Esophagus squamous epithelium (tissue), 5 donors: ENCODE results near the gene TMEM141. TPM values are rescaled to one million over a fixed set of nuclear protein-coding genes. Genes with fewer than 3 reads are reported as not detected.

ENCODE experiments used
- DNase-seq: peaks from one replicate; lab custom pipeline; 2025; lab: John Stamatoyannopoulos, UW
- H3K27ac ChIP-seq, 4 donors: fragments of 200-600 bp; sonication (generic); one replicate each; pipeline ENCODE4 v1.5.1; 2016 to 2019; ENCODE audit warnings: mild to moderate bottlenecking in 1 of 4
- H3K27me3 ChIP-seq, 4 donors: fragments of 200-600 bp; sonication (generic); 1 replicate in 3 of 4; 2 replicates in 1 of 4; pipeline versions ENCODE4 v1.5.1 to v1.6.0; 2017 to 2021; ENCODE audit warnings: antibody characterized with exemption in 1 of 4
- H3K36me3 ChIP-seq, 3 donors: fragments of 200-600 bp; sonication (generic); one replicate each; pipeline ENCODE4 v1.5.1; 2016 to 2019
- H3K4me1 ChIP-seq, 3 donors: fragments of 200-600 bp; sonication (generic); one replicate each; pipeline ENCODE4 v1.5.1; 2017 to 2019
- H3K4me3 ChIP-seq, 4 donors: fragments of 200-600 bp; sonication (generic); 1 replicate in 3 of 4; 2 replicates in 1 of 4; pipeline ENCODE4 v1.5.1; 2016 to 2019; ENCODE audit warnings: mild to moderate bottlenecking in 2 of 4, moderate library complexity in 1 of 4
- H3K9me3 ChIP-seq, 3 donors: fragments of 200-600 bp; sonication (generic); one replicate each; pipeline ENCODE4 v1.5.1; 2016 to 2019
- POLR2A ChIP-seq, 4 donors: fragments of 450-650 bp; IDR thresholded peaks; one replicate each; pipeline ENCODE4 v1.6.1; 2017; ENCODE audit warnings: antibody characterized with exemption in 4 of 4, mild to moderate bottlenecking in 4 of 4, moderate library complexity in 3 of 4
- WGBS, 2 donors: methylation state at CpG; one replicate each; pipeline ENCODE4 v1.1.5; 2018; 5-methylcytosine and 5-hydroxymethylcytosine counted together
- intact Hi-C: fragments of 100-400 bp; cut with DNase I; formaldehyde crosslinking; loops from one replicate; pipeline ENCODE4 v1.15.0; 2022
- total RNA-seq, 4 donors: library from RNA; depleted of rRNA; stranded (reverse); fragments of >200 nt; gene quantifications; one replicate each; pipeline ENCODE4 v1.1.0, GENCODE V29; 2016
- TF ChIP-seq, protein P1 (sequence below), 6 experiments: fragments of 450-650 bp in 4 of 6; fragments of 200-600 bp in 2 of 6; sonication (generic) in 2 of 6; IDR thresholded peaks; one replicate each; pipeline ENCODE4 v1.5.1; 2016 to 2019; ENCODE audit warnings: antibody characterized with exemption in 6 of 6, mild to moderate bottlenecking in 4 of 6, moderate library complexity in 4 of 6
- donor health status: DM: yes; HTN: yes; CAD: no.

TMEM141 gene
- total RNA-seq, 4 donors from 2014 or later: 109 to 129 (median 123) TPM

DNA sequence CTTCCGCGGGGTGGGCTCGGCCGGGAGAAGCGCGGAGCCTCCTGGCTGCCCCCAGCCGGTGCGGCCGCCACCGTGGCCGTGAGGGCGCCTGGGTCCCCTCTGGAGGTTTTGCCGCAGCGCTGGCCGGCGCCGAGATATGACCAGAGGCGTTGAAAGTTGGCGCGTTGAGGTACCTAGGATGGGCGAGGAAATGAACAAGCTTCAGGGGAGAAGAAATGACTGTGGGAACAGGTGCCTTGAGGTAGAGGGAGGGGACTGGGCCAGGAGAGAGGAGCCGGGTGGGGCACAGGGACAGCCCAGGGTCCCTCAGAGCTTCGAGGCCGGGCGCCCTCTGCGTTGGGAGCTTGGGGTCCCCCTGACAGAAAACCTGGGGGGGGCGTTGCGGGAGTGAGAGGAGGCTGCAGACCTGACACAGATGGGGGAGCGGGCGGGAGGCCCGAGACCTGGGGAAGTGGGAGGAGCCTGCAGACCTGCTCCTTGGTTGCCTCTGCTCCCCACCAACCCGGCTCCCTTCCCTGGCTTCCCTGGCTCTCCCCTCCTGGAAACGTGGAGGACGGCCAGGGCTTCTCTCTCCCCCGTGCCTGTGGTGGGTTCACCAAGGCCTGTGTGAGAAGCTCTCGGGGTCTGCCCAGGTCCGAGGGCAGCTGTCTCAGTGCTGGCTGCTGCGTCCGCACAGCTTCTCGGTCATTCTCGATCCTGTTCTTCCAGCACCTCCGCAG lies 30.8 kb downstream of the TMEM141 start:
- TF ChIP-seq POLR2A (IDR thresholded peaks at IDR 0.05): no peak
- TF ChIP-seq, protein P1, sequence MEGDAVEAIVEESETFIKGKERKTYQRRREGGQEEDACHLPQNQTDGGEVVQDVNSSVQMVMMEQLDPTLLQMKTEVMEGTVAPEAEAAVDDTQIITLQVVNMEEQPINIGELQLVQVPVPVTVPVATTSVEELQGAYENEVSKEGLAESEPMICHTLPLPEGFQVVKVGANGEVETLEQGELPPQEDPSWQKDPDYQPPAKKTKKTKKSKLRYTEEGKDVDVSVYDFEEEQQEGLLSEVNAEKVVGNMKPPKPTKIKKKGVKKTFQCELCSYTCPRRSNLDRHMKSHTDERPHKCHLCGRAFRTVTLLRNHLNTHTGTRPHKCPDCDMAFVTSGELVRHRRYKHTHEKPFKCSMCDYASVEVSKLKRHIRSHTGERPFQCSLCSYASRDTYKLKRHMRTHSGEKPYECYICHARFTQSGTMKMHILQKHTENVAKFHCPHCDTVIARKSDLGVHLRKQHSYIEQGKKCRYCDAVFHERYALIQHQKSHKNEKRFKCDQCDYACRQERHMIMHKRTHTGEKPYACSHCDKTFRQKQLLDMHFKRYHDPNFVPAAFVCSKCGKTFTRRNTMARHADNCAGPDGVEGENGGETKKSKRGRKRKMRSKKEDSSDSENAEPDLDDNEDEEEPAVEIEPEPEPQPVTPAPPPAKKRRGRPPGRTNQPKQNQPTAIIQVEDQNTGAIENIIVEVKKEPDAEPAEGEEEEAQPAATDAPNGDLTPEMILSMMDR (IDR thresholded peaks at IDR 0.05): no peak
- Histone ChIP-seq H3K9me3 (no peaks in the 10 kb centered on the region), H3K27me3 (no peaks in the 10 kb centered on the region), H3K4me3 (peak overlapping the region in 3 of 4 donors; percentile 12 to 59 (median 37)), H3K27ac (no peak overlapping the region), H3K36me3 (peaks cover 7 to 47% (median 20%) of the 10 kb centered on the region in 3 donors), H3K4me1 (peaks cover 0 to 16% (median 3%) of the 10 kb centered on the region in 3 donors)
- DNase-seq: no peak
- intact Hi-C loops: no loop called here
- 86 to 91% methylated on average over 9 to 16 of the region's 42 CpGs for WGBS, 2 donors

DNA sequence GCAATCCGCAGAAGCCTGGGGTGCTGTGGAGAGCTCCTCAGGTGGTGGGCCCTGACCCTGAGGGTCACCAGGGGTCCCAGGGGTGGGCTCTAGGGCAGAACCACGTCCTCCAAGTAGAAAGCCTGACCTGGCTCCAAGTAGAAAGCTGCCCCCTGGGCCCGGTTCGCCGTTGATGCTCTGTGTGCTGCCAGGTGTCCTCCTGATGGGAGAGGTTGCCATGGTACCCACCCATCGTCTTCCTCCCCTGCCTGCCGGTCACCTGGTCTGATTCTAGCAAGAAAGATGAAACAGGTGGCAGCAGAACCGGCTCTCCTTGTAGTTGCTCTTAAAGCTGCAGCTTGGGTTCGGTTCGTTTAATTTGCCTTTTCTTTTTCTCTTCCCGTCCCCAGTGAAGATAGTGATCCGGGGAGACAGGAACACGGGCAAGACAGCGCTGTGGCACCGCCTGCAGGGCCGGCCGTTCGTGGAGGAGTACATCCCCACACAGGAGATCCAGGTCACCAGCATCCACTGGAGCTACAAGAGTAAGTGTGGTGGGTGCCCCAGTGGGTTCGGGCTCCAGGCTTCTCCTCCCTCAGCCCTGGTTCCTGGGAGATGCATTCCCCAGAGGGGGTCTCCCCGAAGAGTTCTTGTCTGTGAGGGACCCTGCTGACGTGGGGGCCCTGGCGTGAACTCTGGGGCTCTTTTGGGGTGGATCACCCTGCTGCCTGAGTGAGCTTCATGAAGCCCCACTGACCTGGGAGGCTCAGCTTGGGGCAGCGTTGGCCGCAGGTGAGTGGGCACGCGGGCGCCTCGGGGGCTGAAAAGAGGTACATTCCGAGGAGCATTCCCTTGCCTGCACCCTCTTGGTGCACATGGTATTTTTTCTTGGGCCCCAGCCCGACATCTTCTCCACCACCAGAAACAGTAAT lies 32.2 kb downstream of the TMEM141 start:
- no peaks in the 10 kb centered on the region for H3K27me3 ChIP-seq
- TF ChIP-seq, protein P1 (IDR thresholded peaks at IDR 0.05): no peak
- TF ChIP-seq POLR2A (IDR thresholded peaks at IDR 0.05): no peak
- no peak for DNase-seq
- H3K9me3 ChIP-seq: no peaks in the 10 kb centered on the region
- H3K4me1 ChIP-seq: peaks cover 0 to 16% (median 3%) of the 10 kb centered on the region in 3 donors
- WGBS, 2 donors: 81 to 87% methylated on average over 10 to 11 of the region's 30 CpGs
- no peak overlapping the region for H3K27ac ChIP-seq
- peaks cover 10 to 53% (median 24%) of the 10 kb centered on the region in 3 donors for H3K36me3 ChIP-seq
- intact Hi-C loops: no loop called here
- H3K4me3 ChIP-seq: no peak overlapping the region

DNA sequence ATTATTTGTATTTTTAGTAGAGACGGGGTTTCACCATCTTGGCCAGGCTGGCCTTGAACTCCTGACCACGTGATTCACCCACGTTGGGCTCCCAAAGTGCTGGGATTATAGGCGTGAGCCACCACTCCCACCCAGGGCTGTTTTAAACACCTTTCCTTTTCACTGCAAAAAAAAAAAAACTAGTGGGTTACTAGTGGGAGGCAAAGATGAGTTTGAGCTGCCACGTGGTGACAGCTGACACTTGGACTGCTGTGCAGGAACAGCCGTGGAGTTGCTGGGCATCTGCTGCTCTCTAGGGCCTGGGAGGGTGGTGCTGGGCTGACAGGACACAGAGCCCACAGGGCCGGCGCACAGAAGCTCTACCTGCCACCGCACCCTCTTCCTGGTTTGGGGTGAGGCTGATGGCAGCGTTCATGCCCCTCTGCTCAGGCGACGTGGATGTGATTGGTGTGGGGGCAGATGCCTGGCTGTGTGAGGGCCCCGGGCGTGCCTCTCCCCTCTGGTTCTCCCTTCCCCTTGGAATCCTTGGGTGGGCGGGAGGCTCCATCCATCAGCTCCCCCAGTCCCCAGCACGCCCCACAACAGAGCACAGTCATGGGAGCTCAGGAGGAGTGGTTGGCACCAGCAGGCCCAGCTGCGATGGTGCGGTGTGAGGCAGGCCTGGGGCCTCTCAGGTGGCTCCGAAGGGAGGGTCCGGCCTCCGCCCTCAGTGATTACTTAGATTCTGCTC lies 33.5 kb downstream of the TMEM141 start:
- intact Hi-C loops: no loop called here

DNA sequence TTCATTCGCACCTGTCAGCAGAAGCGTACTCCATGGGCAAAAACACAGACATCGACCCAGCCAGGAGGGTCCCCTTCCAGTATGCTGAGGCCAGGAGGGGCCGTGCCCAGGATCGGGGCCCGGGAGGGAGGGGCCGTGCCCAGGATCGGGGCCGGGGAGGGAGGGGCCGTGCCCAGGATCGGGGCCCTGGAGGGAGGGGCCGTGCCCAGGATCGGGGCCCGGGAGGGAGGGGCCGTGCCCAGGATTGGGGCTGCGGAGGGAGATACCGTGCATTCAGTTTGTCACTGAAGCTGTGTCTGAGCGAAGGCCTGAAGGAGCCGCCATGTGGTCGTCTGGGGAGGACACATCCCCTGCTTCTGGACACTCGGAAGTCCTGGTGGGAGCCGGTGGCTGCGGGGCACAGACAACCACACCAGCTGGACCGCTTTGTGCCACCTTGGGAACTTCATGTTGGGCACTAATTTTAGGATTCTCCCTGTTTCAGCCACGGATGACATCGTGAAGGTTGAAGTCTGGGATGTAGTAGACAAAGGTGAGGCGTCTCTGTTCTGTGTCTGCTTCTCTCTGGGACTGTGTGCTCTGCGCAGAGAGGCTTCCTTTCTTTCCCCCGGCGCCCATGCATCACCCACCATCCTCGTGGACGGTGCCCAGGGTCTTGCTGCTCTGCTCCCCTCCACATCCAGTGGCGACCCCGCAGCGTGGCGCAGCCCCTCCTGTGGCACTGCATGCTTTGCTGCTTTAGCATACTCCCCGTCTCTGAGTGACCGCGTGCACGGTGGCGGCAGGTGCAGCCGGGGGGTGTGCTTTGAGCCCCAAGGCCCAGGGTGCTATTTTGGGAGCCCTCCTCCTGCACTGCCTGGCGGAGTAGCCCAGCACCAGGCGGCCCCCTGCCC lies 34.4 kb downstream of the TMEM141 start:
- Histone ChIP-seq H3K36me3 (peaks cover 24 to 75% (median 42%) of the 10 kb centered on the region in 3 donors), H3K27me3 (no peaks in the 10 kb centered on the region), H3K4me1 (peaks cover 0 to 16% (median 3%) of the 10 kb centered on the region in 3 donors), H3K9me3 (no peaks in the 10 kb centered on the region), H3K27ac (no peak overlapping the region), H3K4me3 (no peak overlapping the region)
- 90 to 94% methylated on average over 12 to 15 of the region's 44 CpGs for WGBS, 2 donors
- intact Hi-C loops: no loop called here
- no peak for DNase-seq
- TF ChIP-seq, protein P1 (IDR thresholded peaks at IDR 0.05): no peak
- no peak for TF ChIP-seq POLR2A (IDR thresholded peaks at IDR 0.05)

More for the DNA sequence above, 33.5 kb downstream of the TMEM141 start:
- Histone ChIP-seq H3K9me3 (no peaks in the 10 kb centered on the region), H3K4me1 (peaks cover 0 to 16% (median 3%) of the 10 kb centered on the region in 3 donors), H3K36me3 (peaks cover 16 to 66% (median 35%) of the 10 kb centered on the region in 3 donors), H3K27ac (no peak overlapping the region), H3K27me3 (no peaks in the 10 kb centered on the region), H3K4me3 (no peak overlapping the region)
- TF ChIP-seq, protein P1 (IDR thresholded peaks at IDR 0.05): no peak
- no peak for TF ChIP-seq POLR2A (IDR thresholded peaks at IDR 0.05)
- 77 to 89% methylated on average over 3 to 7 of the region's 21 CpGs for WGBS, 2 donors
- no peak for DNase-seq
